Panc1 (cell line): ENCODE results near the gene CAVIN4. TPM values are rescaled to one million over a fixed set of nuclear protein-coding genes. Genes with fewer than 3 reads are reported as not detected.

Source experiments
- ATAC-seq: fragments of 200-7000 bp; cut with Tn5 transposase; 2 replicates; pipeline ENCODE4 v1.9.1; 2020; ENCODE audit warnings: mild to moderate bottlenecking, moderate library complexity
- BruUV-seq: library from RNA; stranded (reverse); fragments of 400-500 nt; replicated peaks from 2 replicates; lab custom pipeline; 2021; lab: Mats Ljungman, UMichigan
- CTCF ChIA-PET: fragments of 300-600 bp; sonication (Branson Sonifier 250); formaldehyde crosslinking; loops from one replicate; lab custom pipeline; 2022; ENCODE audit warnings: antibody characterized with exemption; lab: Charles Lee
- POLR2A ChIA-PET: fragments of 300-600 bp; sonication (Branson Sonifier 250); formaldehyde crosslinking; loops from one replicate; lab custom pipeline; 2022; ENCODE audit warnings: antibody characterized with exemption; lab: Charles Lee
- DNase-seq: peaks from one replicate; pipeline ENCODE4 v3.0.0-alpha.2; 2010; ENCODE audit warnings: low read depth, low spot score
- H3K27ac ChIP-seq: 2 replicates; pipeline ENCODE4 v1.5.1; 2011; ENCODE audit warnings: mild to moderate bottlenecking, low read length, inconsistent platforms
- H3K27me3 ChIP-seq: fragments of 200-500 bp; sonication (Bioruptor generic); 2 replicates; pipeline ENCODE4 v1.6.0; 2014; ENCODE audit warnings: low read length, inconsistent platforms; ENCODE audit not compliant: control insufficient read depth, insufficient read depth
- H3K36me3 ChIP-seq: fragments of 200-500 bp; sonication (Bioruptor generic); 2 replicates; pipeline ENCODE4 v1.5.1; 2014; ENCODE audit warnings: inconsistent platforms, mild to moderate bottlenecking, low read length, moderate library complexity; ENCODE audit not compliant: control insufficient read depth, insufficient read depth
- H3K4me1 ChIP-seq: 2 replicates; pipeline ENCODE4 v1.5.1; 2011; ENCODE audit warnings: inconsistent platforms, mild to moderate bottlenecking, low read length, moderate library complexity; ENCODE audit not compliant: control insufficient read depth, insufficient read depth
- H3K4me3 ChIP-seq, 2 experiments: 2 replicates each; pipeline ENCODE4 v1.5.1; 2011 to 2012; ENCODE audit warnings: low read depth in 2 of 2, low read length in 2 of 2, mild to moderate bottlenecking in 2 of 2, inconsistent platforms in 1 of 2, moderate library complexity in 1 of 2
- H3K9me3 ChIP-seq: fragments of 200-500 bp; sonication (Bioruptor generic); 2 replicates; pipeline ENCODE4 v1.5.1; 2014; ENCODE audit warnings: low read depth, mild to moderate bottlenecking, inconsistent platforms, low read length, moderate library complexity; ENCODE audit not compliant: control insufficient read depth, insufficient read depth
- CTCF ChIP-seq: fragments of 450-650 bp; IDR thresholded peaks from 2 replicates; pipeline ENCODE4 v1.5.1; 2017; ENCODE audit warnings: mild to moderate bottlenecking
- POLR2AphosphoS5 ChIP-seq: IDR thresholded peaks from 2 replicates; pipeline ENCODE4 v1.6.1; 2012; ENCODE audit warnings: mild to moderate bottlenecking, low read depth, low read length, moderate library complexity
- SIN3A ChIP-seq: IDR thresholded peaks from 2 replicates; pipeline ENCODE4 v1.6.1; 2012; ENCODE audit warnings: low read depth, mild to moderate bottlenecking, low read length, moderate library complexity, borderline replicate concordance; ENCODE audit not compliant: insufficient read depth
- TCF7L2 ChIP-seq: IDR thresholded peaks from 2 replicates; pipeline ENCODE4 v1.6.1; 2011; ENCODE audit warnings: mild to moderate bottlenecking, low read depth, low read length, inconsistent platforms
- in situ Hi-C: cut with HindIII; loops from 2 replicates; pipeline ENCODE4 v1.10.0; 2016; ENCODE audit warnings: low sequenced_read_pairs, low pct_unique_long_range_greater_than_20kb
- intact Hi-C: fragments of 100-400 bp; cut with micrococcal nuclease; formaldehyde crosslinking; loops from one replicate; pipeline ENCODE4 v1.10.0; 2022; ENCODE audit not compliant: unreplicated experiment
- total RNA-seq: library from RNA; stranded (reverse); gene quantifications from one replicate; pipeline ENCODE4 v1.2.1, GENCODE V29; 2021; ENCODE audit not compliant: unreplicated experiment
- TF ChIP-seq, protein P1 (sequence below), 2 experiments: IDR thresholded peaks; 2 replicates each; pipeline ENCODE4 v1.6.1; 2011 to 2012; ENCODE audit warnings: low read depth in 2 of 2, control low read depth in 1 of 2, low read length in 1 of 2, mild to moderate bottlenecking in 1 of 2, moderate library complexity in 1 of 2; ENCODE audit not compliant: insufficient read depth in 1 of 2

Gene CAVIN4
- total RNA-seq, 1 experiment from 2014 or later = 0.82 TPM

DNA sequence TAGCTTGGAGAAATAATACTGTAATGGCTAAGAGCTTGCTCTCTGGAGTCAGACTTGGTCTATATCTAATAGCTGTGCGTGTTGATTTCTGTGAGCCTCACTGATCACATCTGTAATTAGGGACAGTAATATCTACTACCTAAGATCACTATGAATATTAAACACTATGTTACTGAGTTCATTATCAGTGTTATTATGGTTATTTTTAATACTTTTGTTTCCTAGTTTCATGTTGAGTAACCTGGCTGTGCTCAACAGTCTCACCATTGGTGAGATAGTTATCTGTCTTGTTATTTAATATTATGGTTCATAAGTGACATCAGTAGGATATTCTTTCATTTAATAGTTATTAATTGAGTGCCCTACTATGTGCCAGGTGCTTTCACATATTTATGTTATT lies 22.4 kb upstream of the CAVIN4 start:
- TF ChIP-seq TCF7L2 (no peak), SIN3A (no peak), POLR2AphosphoS5 (no peak), CTCF (no peak)
- TF ChIP-seq, protein P1, sequence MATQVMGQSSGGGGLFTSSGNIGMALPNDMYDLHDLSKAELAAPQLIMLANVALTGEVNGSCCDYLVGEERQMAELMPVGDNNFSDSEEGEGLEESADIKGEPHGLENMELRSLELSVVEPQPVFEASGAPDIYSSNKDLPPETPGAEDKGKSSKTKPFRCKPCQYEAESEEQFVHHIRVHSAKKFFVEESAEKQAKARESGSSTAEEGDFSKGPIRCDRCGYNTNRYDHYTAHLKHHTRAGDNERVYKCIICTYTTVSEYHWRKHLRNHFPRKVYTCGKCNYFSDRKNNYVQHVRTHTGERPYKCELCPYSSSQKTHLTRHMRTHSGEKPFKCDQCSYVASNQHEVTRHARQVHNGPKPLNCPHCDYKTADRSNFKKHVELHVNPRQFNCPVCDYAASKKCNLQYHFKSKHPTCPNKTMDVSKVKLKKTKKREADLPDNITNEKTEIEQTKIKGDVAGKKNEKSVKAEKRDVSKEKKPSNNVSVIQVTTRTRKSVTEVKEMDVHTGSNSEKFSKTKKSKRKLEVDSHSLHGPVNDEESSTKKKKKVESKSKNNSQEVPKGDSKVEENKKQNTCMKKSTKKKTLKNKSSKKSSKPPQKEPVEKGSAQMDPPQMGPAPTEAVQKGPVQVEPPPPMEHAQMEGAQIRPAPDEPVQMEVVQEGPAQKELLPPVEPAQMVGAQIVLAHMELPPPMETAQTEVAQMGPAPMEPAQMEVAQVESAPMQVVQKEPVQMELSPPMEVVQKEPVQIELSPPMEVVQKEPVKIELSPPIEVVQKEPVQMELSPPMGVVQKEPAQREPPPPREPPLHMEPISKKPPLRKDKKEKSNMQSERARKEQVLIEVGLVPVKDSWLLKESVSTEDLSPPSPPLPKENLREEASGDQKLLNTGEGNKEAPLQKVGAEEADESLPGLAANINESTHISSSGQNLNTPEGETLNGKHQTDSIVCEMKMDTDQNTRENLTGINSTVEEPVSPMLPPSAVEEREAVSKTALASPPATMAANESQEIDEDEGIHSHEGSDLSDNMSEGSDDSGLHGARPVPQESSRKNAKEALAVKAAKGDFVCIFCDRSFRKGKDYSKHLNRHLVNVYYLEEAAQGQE (IDR thresholded peaks at IDR 0.05; ENCODE audit: insufficient read depth in 1 of 2, low read depth in 2 of 2, low read length in 1 of 2) = no peak
- ATAC-seq (no peak), DNase-seq (no peak)
- CTCF ChIA-PET = interaction anchor here (0.6 kb wide), 1 partner anchor 278 kb away, joined by 15 read pairs; no protein-coding TSS in a partner anchor
- no peaks in the 10 kb centered on the region for H3K4me1 ChIP-seq
- BruUV-seq = no TSS peak
- H3K4me3 ChIP-seq = no peak overlapping the region
- in situ Hi-C loops (no loop called here), intact Hi-C loops (loop anchor here (5.0 kb wide), 1 partner anchor 417 kb away; no protein-coding TSS in a partner anchor)
- H3K36me3 ChIP-seq = no peaks in the 10 kb centered on the region
- POLR2A ChIA-PET = interaction anchor here (0.6 kb wide), 1 partner anchor 731 kb away, joined by 4 read pairs; no protein-coding TSS in a partner anchor
- H3K27ac ChIP-seq = no peak overlapping the region
- H3K9me3 ChIP-seq = no peaks in the 10 kb centered on the region
- no peaks in the 10 kb centered on the region for H3K27me3 ChIP-seq

DNA sequence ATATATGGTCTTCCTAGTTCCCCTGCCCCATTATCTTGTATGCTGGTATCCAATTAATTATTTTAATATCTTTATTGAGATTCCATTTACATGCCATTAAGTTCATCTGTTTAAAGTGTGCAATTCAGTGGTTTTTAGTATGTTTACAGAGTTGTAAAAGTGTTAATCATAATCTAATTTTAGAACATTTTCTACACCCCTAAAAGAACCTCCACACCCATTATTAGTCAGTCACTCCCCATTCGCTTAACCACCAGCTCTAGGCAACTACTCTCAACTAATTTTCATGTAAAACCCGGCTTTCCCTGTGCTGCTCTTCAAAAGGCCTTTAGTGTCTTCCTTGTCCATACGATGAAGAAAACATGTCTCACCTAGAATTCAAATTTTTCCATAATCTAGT lies 20.8 kb upstream of the CAVIN4 start:
- Histone ChIP-seq H3K4me1 (no peaks in the 10 kb centered on the region), H3K9me3 (no peaks in the 10 kb centered on the region), H3K27ac (no peak overlapping the region), H3K4me3 (no peak overlapping the region), H3K27me3 (no peaks in the 10 kb centered on the region), H3K36me3 (no peaks in the 10 kb centered on the region)
- BruUV-seq = no TSS peak
- intact Hi-C loops (loop anchor here (5.0 kb wide), 1 partner anchor 415 kb away; no protein-coding TSS in a partner anchor), in situ Hi-C loops (no loop called here)
- CTCF ChIA-PET = no interaction called here
- ATAC-seq (no peak), DNase-seq (no peak)
- POLR2A ChIA-PET = no interaction called here
- TF ChIP-seq, protein P1 (IDR thresholded peaks at IDR 0.05; ENCODE audit: insufficient read depth in 1 of 2, low read depth in 2 of 2, low read length in 1 of 2) = no peak
- no peak for TF ChIP-seq SIN3A
